HG03571 (cell line): ENCODE data around the gene PCK2.
"Not testable (repeated sequence)": the region's sequence is repeated elsewhere in the genome, so short reads cannot be mapped to it uniquely, and the experiment has no call there.

Source experiments
- ATAC-seq: cut with Tn5 transposase; IDR thresholded peaks from one replicate; pipeline ENCODE4 v1.9.1; 2021; ENCODE audit not compliant: unreplicated experiment

PCK2 gene

DNA sequence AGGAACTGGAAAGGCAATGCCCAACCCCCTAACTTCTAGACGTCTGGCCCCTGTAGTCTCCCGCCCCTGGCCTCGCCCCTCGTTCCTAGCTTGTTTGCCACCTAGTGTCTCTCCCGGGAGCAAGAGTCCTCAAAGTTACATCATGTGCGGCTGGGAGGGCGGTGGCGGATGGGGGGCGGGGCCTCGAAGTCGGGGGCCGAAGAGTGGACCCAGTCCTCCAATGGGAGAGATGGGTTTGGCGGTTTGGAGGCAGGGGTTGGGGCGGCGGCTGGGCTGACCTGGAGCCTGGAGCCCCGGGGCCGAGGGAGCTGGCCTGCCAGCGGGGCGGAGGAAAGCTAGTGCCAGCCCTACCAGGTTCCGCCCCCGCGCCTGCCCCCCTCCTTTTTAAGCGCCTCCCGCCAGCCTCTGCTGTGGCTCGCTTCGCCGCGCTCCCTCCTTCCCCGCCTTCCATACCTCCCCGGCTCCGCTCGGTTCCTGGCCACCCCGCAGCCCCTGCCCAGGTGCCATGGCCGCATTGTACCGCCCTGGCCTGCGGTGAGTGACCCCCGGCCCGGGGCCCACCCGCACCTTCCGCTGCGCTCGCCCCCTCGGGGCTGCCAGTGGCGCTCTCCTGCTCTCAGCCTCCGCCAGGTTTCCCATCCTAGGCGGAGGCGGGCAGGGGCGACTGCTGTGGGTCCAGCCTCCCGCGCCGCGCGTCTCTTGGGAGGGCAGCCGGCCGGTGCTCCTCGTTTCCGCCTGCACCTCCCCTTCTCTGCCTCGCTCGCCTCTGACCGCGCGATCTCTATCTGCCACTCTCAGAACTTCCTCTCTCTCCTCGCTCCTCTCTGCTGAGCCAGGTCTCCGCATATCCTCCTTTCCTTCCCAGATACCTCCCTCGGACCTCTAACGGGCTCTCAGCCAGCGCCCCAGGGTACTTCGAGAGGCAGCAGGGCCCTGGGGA is at the start of gene PCK2:
Gene PCK2, plus strand, starts transcription at position 411 of the 940 bp plus-strand sequence. Its CDS starts 95 bp downstream, at position 506.
- peak; percentile 37 for ATAC-seq

- not testable (repeated sequence) for ATAC-seq
These were observed 45.1 kb upstream of the PCK2 start for GRCh38 chr14:24049002-24049401.

GRCh38 chr14:24050753-24051152 is 43.4 kb upstream of the PCK2 start:
- ATAC-seq = not testable (repeated sequence)

DNA sequence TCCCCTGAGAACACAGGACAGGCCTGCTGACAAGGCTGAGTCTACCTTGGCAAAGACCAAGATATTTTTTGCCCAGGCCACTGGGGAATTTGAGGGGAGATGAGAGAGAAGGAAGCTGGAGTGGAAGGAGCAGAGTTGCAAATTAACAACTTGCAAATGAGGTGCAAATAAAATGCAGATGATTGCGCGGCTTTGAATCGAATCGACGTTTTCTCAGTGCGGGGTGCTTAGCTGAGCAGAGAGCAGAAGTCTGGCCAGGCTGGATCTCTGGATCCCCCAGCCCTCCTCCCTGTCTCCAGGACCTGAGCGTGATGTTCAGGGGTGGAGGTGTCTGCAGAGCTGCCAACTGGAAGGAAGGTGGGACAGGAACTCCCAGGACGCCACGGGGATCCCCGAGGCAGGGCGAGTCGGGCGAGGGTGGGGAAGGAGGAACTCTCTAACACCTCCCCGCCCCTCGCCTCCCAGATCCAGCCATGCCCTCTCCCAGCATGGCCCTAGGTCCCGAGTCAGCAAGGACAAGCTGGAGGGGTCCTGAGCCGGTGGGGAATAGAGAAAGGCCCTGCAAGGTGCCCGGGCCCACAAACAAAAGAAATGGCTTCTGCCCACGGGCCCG is 42.8 kb upstream of the PCK2 start:
- ATAC-seq = no peak

GRCh38 chr14:24051789-24052655 is 42.1 kb upstream of the PCK2 start, which contains the start of gene CARMIL3:
CARMIL3 (plus strand) TSS chr14:24052009; CDS start chr14:24052154, 145 bp downstream.
- peak; percentile 67 for ATAC-seq

- no peak for ATAC-seq
These were observed 41.2 kb upstream of the PCK2 start for GRCh38 chr14:24052656-24053547.

- ATAC-seq = no peak
These were observed 40.4 kb upstream of the PCK2 start for GRCh38 chr14:24053548-24054323.

- ATAC-seq = no peak
These were observed 39.8 kb upstream of the PCK2 start for GRCh38 chr14:24054324-24054641.

GRCh38 chr14:24054646-24055045 is 39.5 kb upstream of the PCK2 start:
- no peak for ATAC-seq

DNA sequence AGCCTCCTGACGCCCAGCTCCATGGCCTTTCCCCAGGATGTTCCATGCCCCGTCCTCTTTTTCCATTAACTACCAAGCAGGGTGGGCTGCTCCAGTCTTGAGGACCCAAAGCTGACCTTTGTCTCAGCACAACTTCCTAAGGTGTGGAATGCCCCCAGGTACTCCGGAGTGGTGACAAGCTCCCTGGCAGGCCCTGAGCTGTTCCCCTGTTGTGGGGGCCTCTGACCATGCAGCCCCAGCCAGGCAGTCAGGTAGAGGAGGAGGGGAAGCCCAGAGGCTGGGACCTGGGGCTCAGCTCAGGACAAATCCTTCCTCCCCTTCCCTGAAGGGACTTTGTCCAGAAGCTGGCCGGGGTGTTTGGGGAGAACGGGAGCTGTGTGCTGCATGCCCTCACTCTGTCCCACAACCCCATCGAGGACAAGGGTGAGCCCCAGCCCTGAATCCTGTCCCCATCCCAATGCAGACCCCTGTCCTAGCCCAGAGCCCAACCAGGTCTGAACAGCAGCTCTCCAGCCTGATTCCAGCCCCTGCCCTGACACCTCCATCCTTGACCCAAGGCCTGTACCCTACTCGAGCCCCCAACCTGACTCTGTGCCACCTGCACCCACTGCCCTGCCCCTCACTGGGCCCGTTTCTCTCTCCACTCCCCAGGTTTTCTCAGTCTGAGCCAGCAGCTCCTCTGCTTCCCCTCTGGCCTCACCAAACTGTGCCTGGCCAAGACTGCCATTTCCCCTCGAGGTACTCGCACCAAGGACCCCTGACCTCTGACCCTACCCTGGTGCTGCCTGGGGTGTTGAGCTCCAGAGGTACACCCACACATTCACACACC is 37.9 kb upstream of the PCK2 start:
- no peak for ATAC-seq

DNA sequence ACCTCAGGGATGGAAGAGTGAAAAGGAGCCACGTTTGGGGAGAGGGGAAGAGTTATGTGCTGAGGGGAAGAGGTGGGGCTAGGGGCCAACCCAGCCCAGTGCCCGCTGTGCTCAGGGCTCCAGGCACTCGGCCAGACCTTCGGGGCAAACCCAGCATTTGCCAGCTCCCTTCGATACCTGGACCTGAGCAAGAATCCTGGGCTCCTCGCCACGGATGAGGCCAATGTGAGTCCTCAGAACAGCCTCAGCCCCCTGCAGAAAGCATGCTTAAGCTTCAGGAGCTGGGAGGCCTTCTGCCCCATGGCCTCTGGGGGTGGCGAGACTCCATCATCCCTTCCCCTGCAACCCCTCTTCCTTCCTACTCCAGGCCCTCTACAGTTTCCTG is 37.3 kb upstream of the PCK2 start:
- ATAC-seq = no peak

DNA sequence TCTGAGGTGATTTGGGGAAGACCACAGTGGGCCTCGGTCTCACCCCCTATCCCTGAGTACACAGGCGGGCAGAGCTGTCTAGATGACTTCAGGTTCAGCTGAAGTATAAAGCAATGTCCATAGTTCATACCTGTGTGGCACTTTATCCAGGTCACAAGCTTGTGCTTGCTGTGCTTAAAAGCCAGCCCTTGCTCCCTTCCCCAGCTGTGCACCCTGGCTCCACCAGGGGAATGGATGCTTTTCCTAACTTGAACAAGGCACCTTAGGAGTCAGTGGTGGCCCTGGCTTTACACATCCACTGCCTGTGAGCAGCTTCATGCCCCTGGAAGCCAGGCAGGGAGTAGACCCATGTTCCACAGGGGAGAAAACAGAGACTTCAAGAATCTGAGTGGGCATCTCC is 36.8 kb upstream of the PCK2 start:
- no peak for ATAC-seq

GRCh38 chr14:24057867-24058259 is 36.2 kb upstream of the PCK2 start:
- ATAC-seq = no peak

DNA sequence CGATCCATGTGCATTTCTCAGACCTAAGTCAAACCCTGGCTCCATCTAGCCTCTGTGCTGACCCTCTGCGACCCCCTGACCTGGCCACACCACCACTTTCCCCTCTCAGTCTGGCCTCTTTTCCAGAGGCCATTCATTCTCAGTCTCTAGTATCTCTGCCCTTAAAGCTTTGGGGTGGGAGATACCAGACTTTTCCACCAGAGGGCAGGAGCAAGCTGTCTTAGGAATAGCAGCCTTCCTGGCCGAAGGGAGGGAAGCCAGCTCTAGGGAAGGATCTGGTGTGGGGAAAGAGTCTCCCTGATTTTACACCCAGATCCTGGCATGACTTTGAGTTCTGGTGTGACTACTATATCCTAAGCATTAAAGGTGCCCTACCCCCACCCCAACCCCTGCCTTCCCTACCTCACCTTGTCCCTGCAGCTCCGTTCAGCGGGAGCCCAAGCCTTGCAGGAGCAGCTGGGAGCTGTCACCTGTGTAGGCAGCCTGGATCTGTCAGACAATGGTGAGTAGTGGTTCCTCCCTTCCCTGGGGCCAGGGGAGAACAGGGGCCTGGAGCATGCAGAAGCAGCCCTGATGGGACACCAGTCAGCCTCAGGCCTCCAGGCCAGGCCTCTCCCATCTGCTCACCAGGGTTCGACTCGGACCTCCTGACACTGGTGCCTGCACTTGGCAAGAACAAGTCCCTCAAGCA is 35.7 kb upstream of the PCK2 start:
- no peak for ATAC-seq

DNA sequence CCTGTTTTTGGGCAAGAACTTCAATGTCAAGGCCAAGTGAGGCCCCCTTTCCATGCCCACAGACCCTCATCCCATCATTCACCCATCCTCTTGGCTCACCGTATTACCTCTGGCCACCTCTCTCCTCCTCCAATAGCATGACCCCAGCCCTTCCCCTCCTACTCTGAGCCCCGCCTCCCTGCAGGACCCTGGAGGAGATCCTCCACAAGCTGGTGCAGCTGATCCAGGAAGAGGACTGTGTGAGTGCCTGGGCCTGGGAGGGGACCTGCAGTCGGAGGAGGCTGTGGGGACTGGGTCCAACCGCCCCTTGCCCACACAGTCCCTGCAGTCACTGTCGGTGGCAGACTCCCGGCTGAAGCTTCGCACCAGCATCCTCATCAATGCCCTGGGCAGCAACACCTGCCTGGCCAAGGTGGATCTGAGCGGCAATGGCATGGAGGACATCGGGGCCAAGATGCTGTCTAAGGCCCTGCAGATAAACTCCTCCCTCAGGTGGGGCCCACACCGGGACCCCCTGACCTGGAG is 35.1 kb upstream of the PCK2 start:
- ATAC-seq = no peak

DNA sequence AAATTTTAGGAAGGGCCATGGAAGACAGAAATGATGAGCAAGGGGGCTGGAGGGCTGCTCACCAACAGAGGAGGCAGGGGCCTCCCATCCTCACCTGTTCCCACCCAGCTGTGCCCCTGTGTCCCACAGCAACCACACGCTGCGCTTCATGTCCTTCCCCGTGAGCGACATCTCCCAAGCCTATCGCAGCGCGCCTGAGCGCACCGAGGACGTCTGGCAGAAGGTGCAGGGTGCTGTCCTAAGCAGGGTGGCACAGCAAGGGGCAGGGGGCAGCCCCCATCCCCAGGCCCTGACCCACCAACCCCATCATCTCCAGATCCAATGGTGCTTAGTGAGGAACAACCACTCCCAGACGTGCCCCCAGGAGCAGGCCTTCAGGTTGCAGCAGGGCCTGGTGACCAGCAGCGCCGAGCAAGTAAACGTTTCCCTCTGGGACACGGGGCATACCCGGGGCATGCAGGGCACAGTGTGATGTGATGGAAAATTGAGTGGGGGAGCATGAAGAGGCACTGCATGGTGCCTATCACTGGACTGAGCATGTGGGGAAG is 34.2 kb upstream of the PCK2 start:
- ATAC-seq = no peak

- ATAC-seq = no peak
These were observed 33.7 kb upstream of the PCK2 start for GRCh38 chr14:24060443-24060842.
